ENCODE measurements around the gene ZNF420. TPM values are rescaled to one million over a fixed set of nuclear protein-coding genes. Genes with fewer than 3 reads are reported as not detected.
"Not testable (repeated sequence)": the region's sequence is repeated elsewhere in the genome, so short reads cannot be mapped to it uniquely, and the experiment has no call there.

The ZNF420 gene
- total RNA-seq, 6 donors from 2014 or later: 0.89 to 10.5 (median 7.6) TPM

GRCh38 chr19:37098570-37098969, 20.3 kb downstream of the ZNF420 start:
- no peak overlapping the region for H3K27ac ChIP-seq
- no peaks in the 10 kb centered on the region for H3K27me3 ChIP-seq
- H3K4me1 ChIP-seq: no peaks in the 10 kb centered on the region
- peaks cover 28 to 98% (median 60%) of the 10 kb centered on the region in 4 donors for H3K36me3 ChIP-seq
- WGBS, 2 donors: 94 to 96% methylated on average over 1 of the region's 1 CpG
- no peak overlapping the region for H3K4me3 ChIP-seq
- ATAC-seq (ENCODE audit: low FRiP score in 2 of 2) (no peak), DNase-seq (no peak)
- no peak for TF ChIP-seq CTCF (IDR thresholded peaks at IDR 0.05)
- TF ChIP-seq POLR2A (IDR thresholded peaks at IDR 0.05): no peak
- TF ChIP-seq EP300 (IDR thresholded peaks at IDR 0.05): no peak
- no peak for TF ChIP-seq POLR2AphosphoS5 (IDR thresholded peaks at IDR 0.05)
- peaks cover 85 to 93% (median 93%) of the 10 kb centered on the region in 4 donors for H3K9me3 ChIP-seq

GRCh38 chr19:37104135-37104534, 25.9 kb downstream of the ZNF420 start:
- Histone ChIP-seq H3K9me3 (peaks cover 63 to 89% (median 81%) of the 10 kb centered on the region in 4 donors), H3K36me3 (peaks cover 12 to 75% (median 49%) of the 10 kb centered on the region in 4 donors)
- H3K27me3 ChIP-seq; H3K4me1 ChIP-seq; H3K27ac ChIP-seq; DNase-seq; H3K4me3 ChIP-seq; ATAC-seq (ENCODE audit: low FRiP score in 2 of 2): not testable (repeated sequence)
- 93 to 100% methylated on average over 5 of the region's 5 CpGs for WGBS, 2 donors

GRCh38 chr19:37111753-37112152, 33.5 kb downstream of the ZNF420 start:
- peaks cover 7 to 91% (median 53%) of the 10 kb centered on the region in 4 donors for H3K36me3 ChIP-seq

GRCh38 chr19:37114001-37114400, 35.8 kb downstream of the ZNF420 start:
- H3K4me3 ChIP-seq: no peak overlapping the region
- no peak overlapping the region for H3K27ac ChIP-seq
- WGBS, 2 donors: 93 to 97% methylated on average over 9 of the region's 9 CpGs
- peaks cover 82 to 94% (median 89%) of the 10 kb centered on the region in 4 donors for H3K9me3 ChIP-seq
- DNase-seq (no peak), ATAC-seq (ENCODE audit: low FRiP score in 2 of 2) (no peak)
- TF ChIP-seq POLR2AphosphoS5 (IDR thresholded peaks at IDR 0.05) (no peak), CTCF (IDR thresholded peaks at IDR 0.05) (no peak), EP300 (IDR thresholded peaks at IDR 0.05) (no peak), POLR2A (IDR thresholded peaks at IDR 0.05) (no peak)
- peaks cover 7 to 70% (median 39%) of the 10 kb centered on the region in 4 donors for H3K36me3 ChIP-seq
- H3K27me3 ChIP-seq: no peaks in the 10 kb centered on the region
- H3K4me1 ChIP-seq: no peaks in the 10 kb centered on the region

More at GRCh38 chr19:37111753-37112152, 33.5 kb downstream of the ZNF420 start:
- not testable (repeated sequence) for H3K27ac ChIP-seq; ATAC-seq (ENCODE audit: low FRiP score in 2 of 2); DNase-seq; H3K27me3 ChIP-seq; H3K4me3 ChIP-seq; H3K4me1 ChIP-seq
- peaks cover 89 to 98% (median 93%) of the 10 kb centered on the region in 4 donors for H3K9me3 ChIP-seq
- 87 to 91% methylated on average over 7 of the region's 7 CpGs for WGBS, 2 donors

- H3K9me3 ChIP-seq: peaks cover 57 to 81% (median 66%) of the 10 kb centered on the region in 4 donors
- 100% methylated on average over 1 to 3 of the region's 3 CpGs for WGBS, 2 donors
- not testable (repeated sequence) for H3K27me3 ChIP-seq; ATAC-seq (ENCODE audit: low FRiP score in 2 of 2); H3K4me3 ChIP-seq; H3K27ac ChIP-seq; H3K36me3 ChIP-seq; H3K4me1 ChIP-seq; DNase-seq
Measured at GRCh38 chr19:37122093-37122492, 43.9 kb downstream of the ZNF420 start.

- no peak overlapping the region for H3K4me3 ChIP-seq
- ATAC-seq (ENCODE audit: low FRiP score in 2 of 2) (no peak), DNase-seq (no peak)
- no peaks in the 10 kb centered on the region for H3K4me1 ChIP-seq
- H3K27ac ChIP-seq: no peak overlapping the region
- 95% methylated on average over 12 of the region's 12 CpGs for WGBS, 2 donors
- peaks cover 6 to 37% (median 20%) of the 10 kb centered on the region in 4 donors for H3K36me3 ChIP-seq
- no peaks in the 10 kb centered on the region for H3K27me3 ChIP-seq
- TF ChIP-seq CTCF (IDR thresholded peaks at IDR 0.05) (no peak), POLR2A (IDR thresholded peaks at IDR 0.05) (no peak), POLR2AphosphoS5 (IDR thresholded peaks at IDR 0.05) (no peak)
- peaks cover 98 to 100% (median 99%) of the 10 kb centered on the region in 4 donors for H3K9me3 ChIP-seq
Measured at GRCh38 chr19:37127999-37128820, 50.0 kb downstream of the ZNF420 start.

Data from upper lobe of left lung (tissue), 6 donors.